Keratinocyte (primary cell): ENCODE measurements around the gene FLYWCH2. TPM values are rescaled to one million over a fixed set of nuclear protein-coding genes. Genes with fewer than 3 reads are reported as not detected.
A peak's percentile ranks its signal among the peaks of the same experiment; 100 is the strongest.

Experiments
- DNase-seq: peaks from one replicate; pipeline ENCODE4 v3.0.0-alpha.2; 2011; ENCODE audit warnings: low read depth, missing footprints, low spot score
- FAIRE-seq: peaks from 2 replicates; lab custom pipeline; 2011; peaks lifted over from hg19 to GRCh38; lab: Jason Lieb, UNC
- H2AFZ ChIP-seq: 2 replicates; pipeline ENCODE4 v1.6.0; 2012; ENCODE audit warnings: low read length, control low read depth, inconsistent platforms; ENCODE audit not compliant: control insufficient read depth
- H3K27ac ChIP-seq: 2 replicates; pipeline ENCODE4 v1.5.1; 2011; ENCODE audit warnings: low read length; ENCODE audit not compliant: control insufficient read depth, insufficient read depth
- H3K27me3 ChIP-seq: 3 replicates; pipeline ENCODE4 v1.6.0; 2011; ENCODE audit warnings: low read length; ENCODE audit not compliant: control insufficient read depth, insufficient read depth; ENCODE audit errors: extremely low read depth
- H3K36me3 ChIP-seq, 2 experiments: 2 replicates in 1 of 2; 3 replicates in 1 of 2; pipeline ENCODE4 v1.5.1; 2011; ENCODE audit warnings: low read length in 2 of 2, mild to moderate bottlenecking in 1 of 2; ENCODE audit not compliant: control insufficient read depth in 2 of 2, insufficient read depth in 2 of 2; ENCODE audit errors: extremely low read depth in 1 of 2
- H3K4me1 ChIP-seq: 3 replicates; pipeline ENCODE4 v1.5.1; 2011; ENCODE audit warnings: low read length; ENCODE audit not compliant: control insufficient read depth, insufficient read depth; ENCODE audit errors: extremely low read depth
- H3K4me2 ChIP-seq: 3 replicates; pipeline ENCODE4 v1.6.0; 2011; ENCODE audit warnings: low read depth, low read length; ENCODE audit not compliant: control insufficient read depth, insufficient read depth; ENCODE audit errors: extremely low read depth
- H3K4me3 ChIP-seq, 3 experiments: fragments of 200-600 bp in 1 of 3; sonication (generic) in 1 of 3; 2 replicates in 2 of 3; 3 replicates in 1 of 3; pipeline ENCODE4 v1.5.1; 2011 to 2016; ENCODE audit warnings: low read length in 3 of 3, mild to moderate bottlenecking in 3 of 3, control low read depth in 2 of 3, inconsistent platforms in 1 of 3, low read depth in 1 of 3, mixed read lengths in 1 of 3, mixed run types in 1 of 3, moderate library complexity in 1 of 3; ENCODE audit not compliant: control insufficient read depth in 2 of 3, insufficient read depth in 2 of 3; ENCODE audit errors: extremely low read depth in 1 of 3
- H3K79me2 ChIP-seq: 2 replicates; pipeline ENCODE4 v1.6.0; 2012; ENCODE audit warnings: low read length; ENCODE audit not compliant: control insufficient read depth, insufficient read depth
- H3K9ac ChIP-seq: 3 replicates; pipeline ENCODE4 v1.6.0; 2011; ENCODE audit warnings: low read length; ENCODE audit not compliant: control insufficient read depth, insufficient read depth; ENCODE audit errors: extremely low read depth
- H3K9me1 ChIP-seq: 3 replicates; pipeline ENCODE4 v1.6.0; 2011; ENCODE audit warnings: low read length; ENCODE audit not compliant: control insufficient read depth, insufficient read depth; ENCODE audit errors: extremely low read depth
- H3K9me3 ChIP-seq: 2 replicates; pipeline ENCODE4 v1.5.1; 2012; ENCODE audit warnings: low read depth, low read length; ENCODE audit not compliant: control insufficient read depth
- H4K20me1 ChIP-seq: 3 replicates; pipeline ENCODE4 v1.6.0; 2011; ENCODE audit warnings: low read length; ENCODE audit not compliant: control insufficient read depth, insufficient read depth; ENCODE audit errors: extremely low read depth
- CTCF ChIP-seq, 3 experiments: IDR thresholded peaks in 1 of 3; conservative IDR thresholded peaks in 1 of 3; optimal IDR thresholded peaks in 1 of 3; 2 replicates in 2 of 3; 3 replicates in 1 of 3; pipeline versions ENCODE3 to v1.5.1; 2011; ENCODE audit warnings: low read length in 3 of 3, mild to moderate bottlenecking in 3 of 3, moderate library complexity in 2 of 3, control low read depth in 1 of 3, inconsistent platforms in 1 of 3; ENCODE audit not compliant: insufficient read depth in 2 of 3; ENCODE audit errors: extremely low read depth in 1 of 3
- EZH2 ChIP-seq: IDR thresholded peaks from one replicate; pipeline ENCODE4 v1.6.1; 2012; ENCODE audit warnings: inconsistent platforms, mild to moderate bottlenecking, low read length, moderate library complexity
- dilution Hi-C: fragments of 300-500 bp; cut with MboI; formaldehyde crosslinking; loops from one replicate; pipeline ENCODE4 v1.7.0; 2020; ENCODE audit warnings: low sequenced_read_pairs; ENCODE audit not compliant: extremely low pct_ligation_motif_present
- polyA plus RNA-seq, 5 experiments: library from polyadenylated mRNA; depleted of rRNA in 3 of 5; stranded (reverse) in 3 of 5; stranded (forward) in 1 of 5; unstranded in 1 of 5; fragments of >200 nt; gene quantifications; 1 replicate in 1 of 5; 2 replicates in 3 of 5; 3 replicates in 1 of 5; pipeline versions ENCODE4 v1.2.1 to v1.2.3, GENCODE V29; 2011 to 2012; ENCODE audit warnings: missing spikeins in 2 of 5, low read depth in 1 of 5, low replicate concordance in 1 of 5

FLYWCH2 gene
- polyA plus RNA-seq, 1 donor (not counting 4 experiments of a cell fraction or from before 2014, with no cell fraction given), result 10.1 TPM

GRCh38 chr16:2860826-2861567, 22.0 kb upstream of the FLYWCH2 start:
- no peak overlapping the region for H3K4me3 ChIP-seq
- dilution Hi-C loops, result no loop called here
- TF ChIP-seq CTCF (optimal IDR thresholded peaks at IDR 0.05 in 1 of 3, IDR thresholded peaks at IDR 0.05 in 1 of 3, conservative IDR thresholded peaks at IDR 0.05 in 1 of 3; ENCODE audit: extremely low read depth in 1 of 3, insufficient read depth in 2 of 3, low read length in 3 of 3) (no peak), EZH2 (no peak)
- no peaks in the 10 kb centered on the region for H3K79me2 ChIP-seq
- no peaks in the 10 kb centered on the region for H3K36me3 ChIP-seq
- H3K9ac ChIP-seq, result no peak overlapping the region
- no peak overlapping the region for H3K4me2 ChIP-seq
- peaks cover 20% of the 10 kb centered on the region for H3K4me1 ChIP-seq
- H3K9me1 ChIP-seq, result no peaks in the 10 kb centered on the region
- H3K27me3 ChIP-seq, result no peaks in the 10 kb centered on the region
- DNase-seq (no peak), FAIRE-seq (peak; percentile 29)
- no peaks in the 10 kb centered on the region for H4K20me1 ChIP-seq
- no peak overlapping the region for H3K27ac ChIP-seq
- no peak overlapping the region for H2AFZ ChIP-seq
- no peaks in the 10 kb centered on the region for H3K9me3 ChIP-seq

- Histone ChIP-seq H3K36me3 (no peaks in the 10 kb centered on the region), H3K9ac (no peak overlapping the region), H3K4me3 (no peak overlapping the region), H3K4me1 (peaks cover 10% of the 10 kb centered on the region), H3K9me1 (no peaks in the 10 kb centered on the region), H2AFZ (no peak overlapping the region), H3K27ac (no peak overlapping the region), H3K79me2 (no peaks in the 10 kb centered on the region), H3K27me3 (no peaks in the 10 kb centered on the region), H3K4me2 (no peak overlapping the region), H4K20me1 (no peaks in the 10 kb centered on the region), H3K9me3 (no peaks in the 10 kb centered on the region)
- no peak for DNase-seq
- TF ChIP-seq EZH2 (no peak), CTCF (optimal IDR thresholded peaks at IDR 0.05 in 1 of 3, IDR thresholded peaks at IDR 0.05 in 1 of 3, conservative IDR thresholded peaks at IDR 0.05 in 1 of 3; ENCODE audit: extremely low read depth in 1 of 3, insufficient read depth in 2 of 3, low read length in 3 of 3) (no peak)
- dilution Hi-C loops, result no loop called here
- no peak for FAIRE-seq
These were observed 17.4 kb upstream of the FLYWCH2 start for GRCh38 chr16:2865651-2866050.
